Loucy (cell line): ENCODE results near the gene PRDX1.

Source experiments
- H2AFZ ChIP-seq: fragments of 200-600 bp; sonication (generic); 2 replicates; pipeline ENCODE4 v1.6.0; 2016; ENCODE audit warnings: antibody characterized with exemption, mild to moderate bottlenecking, low read length, moderate library complexity
- H3F3A ChIP-seq: fragments of 200-600 bp; 2 replicates; pipeline ENCODE4 v1.6.0; 2016; ENCODE audit warnings: antibody characterized with exemption, low read depth, mild to moderate bottlenecking
- H3K27me3 ChIP-seq: fragments of 200-600 bp; sonication (generic); 2 replicates; pipeline ENCODE4 v1.6.1; 2014; ENCODE audit warnings: low read length, mild to moderate bottlenecking; ENCODE audit not compliant: insufficient read depth, poor library complexity, severe bottlenecking
- H3K36me3 ChIP-seq: fragments of 200-600 bp; sonication (generic); 2 replicates; pipeline ENCODE4 v1.6.1; 2016; ENCODE audit warnings: low read length; ENCODE audit not compliant: insufficient read depth
- H3K4me1 ChIP-seq: fragments of 200-600 bp; sonication (generic); 2 replicates; pipeline ENCODE4 v1.5.1; 2014; ENCODE audit warnings: low read length, mild to moderate bottlenecking; ENCODE audit not compliant: insufficient read depth, poor library complexity, severe bottlenecking
- H3K4me2 ChIP-seq: fragments of 200-600 bp; sonication (generic); 2 replicates; pipeline ENCODE4 v1.6.0; 2014; ENCODE audit warnings: antibody characterized with exemption, low read length, low read depth, mild to moderate bottlenecking; ENCODE audit not compliant: poor library complexity, severe bottlenecking
- H3K4me3 ChIP-seq: fragments of 200-600 bp; sonication (generic); 2 replicates; pipeline ENCODE4 v1.5.1; 2014; ENCODE audit warnings: low read length, mild to moderate bottlenecking, mixed read lengths; ENCODE audit not compliant: poor library complexity, severe bottlenecking
- H3K79me2 ChIP-seq: fragments of 200-600 bp; sonication (generic); 2 replicates; pipeline ENCODE4 v1.6.1; 2014; ENCODE audit warnings: low read length; ENCODE audit not compliant: insufficient read depth
- H3K9ac ChIP-seq: fragments of 200-600 bp; sonication (generic); 2 replicates; pipeline ENCODE4 v1.6.0; 2014; ENCODE audit warnings: mild to moderate bottlenecking, low read depth, low read length, moderate library complexity; ENCODE audit not compliant: poor library complexity, severe bottlenecking
- H3K9me2 ChIP-seq: fragments of 200-600 bp; sonication (generic); replicated peaks from 2 replicates; pipeline ENCODE4 v1.6.1; 2016; ENCODE audit warnings: low read depth, low read length, mixed read lengths
- H3K9me3 ChIP-seq: fragments of 200-600 bp; sonication (generic); 2 replicates; pipeline ENCODE4 v1.6.1; 2014; ENCODE audit warnings: mild to moderate bottlenecking, antibody characterized with exemption, low read length, low read depth; ENCODE audit not compliant: insufficient read depth
- H4K20me1 ChIP-seq: fragments of 200-600 bp; sonication (generic); 2 replicates; pipeline ENCODE4 v1.6.0; 2014; ENCODE audit warnings: antibody characterized with exemption, low read length, mild to moderate bottlenecking; ENCODE audit not compliant: insufficient read depth, poor library complexity, severe bottlenecking
- EZH2phosphoT487 ChIP-seq: fragments of 200-600 bp; IDR thresholded peaks from 2 replicates; pipeline ENCODE4 v1.6.1; 2018; ENCODE audit warnings: antibody characterized with exemption, mild to moderate bottlenecking, moderate library complexity, borderline replicate concordance
- TF ChIP-seq, protein P1 (sequence below): fragments of 200-600 bp; sonication (generic); conservative IDR thresholded peaks from 2 replicates; pipeline ENCODE4 v1.5.1; 2014; ENCODE audit warnings: mild to moderate bottlenecking, antibody characterized with exemption, low read length

PRDX1 gene

DNA sequence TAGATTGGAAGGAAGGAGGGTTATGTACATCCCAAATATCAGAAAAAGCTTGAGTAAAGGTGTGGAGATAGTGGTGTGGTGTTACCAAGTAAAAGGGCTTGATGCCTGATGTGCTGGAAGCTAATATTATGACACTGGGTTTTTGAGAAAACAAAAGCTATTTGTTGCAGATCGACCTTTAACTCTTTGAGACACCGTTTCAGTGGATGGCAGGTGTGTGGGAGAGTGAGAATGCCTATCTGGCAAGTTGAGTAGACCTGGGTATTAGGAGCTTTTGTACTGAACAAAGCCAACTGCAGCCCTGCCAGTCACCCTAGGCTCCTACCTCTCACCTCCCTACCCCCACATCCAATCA, 20.2 kb downstream of the PRDX1 start:
- TF ChIP-seq EZH2phosphoT487, result no peak
- TF ChIP-seq, protein P1, sequence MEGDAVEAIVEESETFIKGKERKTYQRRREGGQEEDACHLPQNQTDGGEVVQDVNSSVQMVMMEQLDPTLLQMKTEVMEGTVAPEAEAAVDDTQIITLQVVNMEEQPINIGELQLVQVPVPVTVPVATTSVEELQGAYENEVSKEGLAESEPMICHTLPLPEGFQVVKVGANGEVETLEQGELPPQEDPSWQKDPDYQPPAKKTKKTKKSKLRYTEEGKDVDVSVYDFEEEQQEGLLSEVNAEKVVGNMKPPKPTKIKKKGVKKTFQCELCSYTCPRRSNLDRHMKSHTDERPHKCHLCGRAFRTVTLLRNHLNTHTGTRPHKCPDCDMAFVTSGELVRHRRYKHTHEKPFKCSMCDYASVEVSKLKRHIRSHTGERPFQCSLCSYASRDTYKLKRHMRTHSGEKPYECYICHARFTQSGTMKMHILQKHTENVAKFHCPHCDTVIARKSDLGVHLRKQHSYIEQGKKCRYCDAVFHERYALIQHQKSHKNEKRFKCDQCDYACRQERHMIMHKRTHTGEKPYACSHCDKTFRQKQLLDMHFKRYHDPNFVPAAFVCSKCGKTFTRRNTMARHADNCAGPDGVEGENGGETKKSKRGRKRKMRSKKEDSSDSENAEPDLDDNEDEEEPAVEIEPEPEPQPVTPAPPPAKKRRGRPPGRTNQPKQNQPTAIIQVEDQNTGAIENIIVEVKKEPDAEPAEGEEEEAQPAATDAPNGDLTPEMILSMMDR, result no peak
- Histone ChIP-seq H3K79me2 (peaks cover 8% of the 10 kb centered on the region; the same call in 1 of the 2 replicates), H3K4me3 (peak overlapping the region; percentile 82), H3K4me1 (peaks cover 26% of the 10 kb centered on the region), H3K36me3 (no peaks in the 10 kb centered on the region), H3K9me3 (no peaks in the 10 kb centered on the region), H2AFZ (no peak overlapping the region), H4K20me1 (no peaks in the 10 kb centered on the region), H3K27me3 (no peaks in the 10 kb centered on the region), H3K9ac (peak overlapping the region; percentile 72), H3K9me2 (no peaks in the 10 kb centered on the region), H3K4me2 (peak overlapping the region; percentile 86), H3F3A (no peaks in the 10 kb centered on the region)

DNA sequence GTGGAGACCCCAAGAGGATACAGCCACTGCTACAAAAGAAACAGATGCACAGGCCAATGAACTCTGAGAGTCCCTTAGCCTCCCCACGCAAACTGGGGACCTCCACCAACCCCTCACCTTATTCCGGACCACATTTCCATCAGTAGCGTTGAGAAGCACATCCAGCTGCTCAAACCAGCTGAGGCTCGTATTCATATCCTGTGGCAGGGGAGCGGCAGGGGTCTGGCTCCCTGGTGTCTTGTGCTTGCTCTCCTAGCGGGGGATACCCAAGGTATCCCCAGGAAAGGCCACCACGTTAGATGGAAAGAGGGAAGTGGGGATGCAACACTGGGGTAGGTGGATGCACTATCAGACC, 22.3 kb downstream of the PRDX1 start:
- Histone ChIP-seq H3K36me3 (no peaks in the 10 kb centered on the region), H3K4me1 (peaks cover 26% of the 10 kb centered on the region), H3F3A (no peaks in the 10 kb centered on the region)

DNA sequence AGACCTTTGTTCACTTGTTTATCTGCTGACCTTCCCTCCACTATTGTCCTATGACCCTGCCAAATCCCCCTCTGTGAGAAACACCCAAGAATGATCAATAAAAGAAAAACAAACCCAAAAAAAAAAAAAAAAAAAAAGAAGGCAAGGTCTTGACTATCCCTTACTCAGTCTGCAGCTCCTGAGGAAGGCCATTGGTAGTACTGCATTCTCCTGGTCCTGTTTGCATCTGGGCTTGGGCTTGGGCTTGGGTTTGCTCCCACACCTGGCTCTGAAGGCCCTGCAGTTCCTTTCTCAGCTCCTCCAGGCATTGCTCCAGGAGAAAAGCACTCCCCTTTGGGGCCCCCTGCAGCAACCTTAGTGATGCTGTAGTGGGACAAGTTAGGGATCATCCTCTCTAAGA, 23.4 kb downstream of the PRDX1 start:
- H3K4me2 ChIP-seq, result peak overlapping the region; percentile 100
- no peaks in the 10 kb centered on the region for H3K9me2 ChIP-seq
- H2AFZ ChIP-seq, result no peak overlapping the region
- peak overlapping the region; percentile 89 for H3K9ac ChIP-seq
- peaks cover 8% of the 10 kb centered on the region; the same call in 1 of the 2 replicates for H3K79me2 ChIP-seq
- H3K9me3 ChIP-seq, result no peaks in the 10 kb centered on the region
- H3K4me3 ChIP-seq, result no peak overlapping the region
- peaks cover 26% of the 10 kb centered on the region for H3K4me1 ChIP-seq
- H4K20me1 ChIP-seq, result no peaks in the 10 kb centered on the region
- no peaks in the 10 kb centered on the region for H3K27me3 ChIP-seq
- no peaks in the 10 kb centered on the region for H3K36me3 ChIP-seq
- TF ChIP-seq, protein P1, result no peak
- no peak for TF ChIP-seq EZH2phosphoT487
- no peaks in the 10 kb centered on the region for H3F3A ChIP-seq

More for the DNA sequence above, 22.3 kb downstream of the PRDX1 start:
- peaks cover 8% of the 10 kb centered on the region; the same call in 1 of the 2 replicates for H3K79me2 ChIP-seq
- peak overlapping the region; percentile 89 for H3K9ac ChIP-seq
- no peaks in the 10 kb centered on the region for H3K9me2 ChIP-seq
- TF ChIP-seq, protein P1, result no peak; the same call in 1 of the 2 replicates
- no peak for TF ChIP-seq EZH2phosphoT487
- H3K27me3 ChIP-seq, result no peaks in the 10 kb centered on the region
- H3K4me3 ChIP-seq, result peak overlapping the region; percentile 98
- H2AFZ ChIP-seq, result peak overlapping the region; percentile 98
- H4K20me1 ChIP-seq, result no peaks in the 10 kb centered on the region
- no peaks in the 10 kb centered on the region for H3K9me3 ChIP-seq
- peak overlapping the region; percentile 100 for H3K4me2 ChIP-seq
